Activated B cell treated with CpG ODN at 0.5 μM for 24 hours (primary cell): ENCODE results near the gene TMED7. TPM values are rescaled to one million over a fixed set of nuclear protein-coding genes. Genes with fewer than 3 reads are reported as not detected.
"Not testable (repeated sequence)": the region's sequence is repeated elsewhere in the genome, so short reads cannot be mapped to it uniquely, and the experiment has no call there.

Experiments
- ATAC-seq: fragments of 200-7000 bp; cut with Tn5 transposase; one replicate; pipeline ENCODE4 v1.10.0; 2021; ENCODE audit warnings: low read depth, mild to moderate bottlenecking, moderate library complexity
- CTCF ChIA-PET: fragments of 350-600 bp; sonication (Branson Sonifier 250); formaldehyde crosslinking; loops from one replicate; lab custom pipeline; 2021; ENCODE audit warnings: antibody characterized with exemption; lab: Charles Lee
- POLR2A ChIA-PET: fragments of 350-600 bp; sonication (Branson Sonifier 250); formaldehyde crosslinking; loops from one replicate; lab custom pipeline; 2021; ENCODE audit warnings: antibody characterized with exemption; lab: Charles Lee
- DNase-seq: peaks from one replicate; pipeline ENCODE4 v3.0.0; 2022
- H3K27ac Mint-ChIP-seq: one replicate; pipeline ENCODE4 v1.8.0; 2020; ENCODE audit warnings: mixed read lengths
- H3K27me3 Mint-ChIP-seq: one replicate; pipeline ENCODE4 v1.8.0; 2021; ENCODE audit warnings: mixed read lengths
- H3K36me3 Mint-ChIP-seq: one replicate; pipeline ENCODE4 v1.8.0; 2021; ENCODE audit warnings: low read depth, mixed read lengths
- H3K4me1 Mint-ChIP-seq: one replicate; pipeline ENCODE4 v1.8.0; 2021; ENCODE audit warnings: mixed read lengths
- H3K4me3 Mint-ChIP-seq: one replicate; pipeline ENCODE4 v1.8.0; 2020; ENCODE audit warnings: mild to moderate bottlenecking, mixed read lengths
- H3K9me3 Mint-ChIP-seq: one replicate; pipeline ENCODE4 v1.8.0; 2020; ENCODE audit warnings: mixed read lengths
- CTCF ChIP-seq: fragments of 200-600 bp; IDR thresholded peaks from one replicate; pipeline ENCODE4 v1.8.0; 2022; ENCODE audit warnings: antibody characterized with exemption, mild to moderate bottlenecking
- intact Hi-C: fragments of 100-400 bp; cut with micrococcal nuclease; formaldehyde crosslinking; loops from one replicate; pipeline ENCODE4 v1.15.1; 2024
- total RNA-seq: library from RNA; stranded (reverse); gene quantifications from 2 replicates; pipeline ENCODE4 v1.2.3, GENCODE V29; 2022

The TMED7 gene
- total RNA-seq, result 34.9 and 35.0 TPM in 2 replicates

DNA sequence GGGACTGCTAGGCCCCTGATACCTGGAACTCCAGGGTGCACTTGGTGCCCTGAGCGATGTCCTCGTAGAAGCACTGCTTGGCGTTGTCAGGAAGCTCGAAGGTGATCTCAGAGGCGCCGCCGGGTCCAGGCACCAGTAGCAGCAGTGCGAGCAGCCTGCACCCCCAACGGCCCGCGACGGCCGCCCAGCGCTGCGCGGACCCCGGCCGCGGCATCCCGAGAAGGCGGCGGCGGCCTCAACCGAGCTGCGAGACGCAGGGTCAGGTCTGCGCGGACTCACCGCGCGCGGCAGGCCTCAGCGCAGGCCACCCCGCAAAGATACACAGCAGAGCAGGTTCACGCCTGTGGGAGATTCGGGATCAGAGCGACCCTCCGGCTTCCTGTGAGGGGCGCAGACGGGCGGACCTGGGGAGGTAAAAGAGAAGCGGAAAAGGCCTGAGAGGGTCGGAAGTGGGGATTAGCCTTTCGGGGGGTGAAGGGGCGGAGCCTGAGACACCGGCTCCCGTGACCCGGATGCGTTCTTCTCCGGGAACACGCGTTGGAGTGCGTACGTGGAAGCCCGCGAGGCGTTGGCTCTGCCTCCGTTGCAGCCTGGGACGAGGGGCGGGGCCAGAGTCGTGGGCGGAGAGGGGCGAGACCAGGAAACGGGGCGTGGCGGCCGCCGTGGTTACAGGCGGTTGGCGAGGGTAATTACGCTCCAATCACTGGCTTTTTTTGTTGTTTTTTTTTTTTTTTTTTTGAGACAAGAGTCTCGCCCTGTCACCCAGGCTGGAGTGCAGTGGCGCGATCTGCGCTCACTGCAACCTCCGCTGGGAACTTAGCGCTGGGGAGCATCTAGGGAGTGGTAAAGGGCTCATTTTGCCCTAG lies at the start of gene TMED7:
TSS of gene TMED7 (minus strand) at position 458 of the 866 bp plus-strand sequence. CDS start at position 214, 244 bp downstream.
- ATAC-seq (peak; percentile 92), DNase-seq (peak; percentile 99)
- Mint-ChIP-seq H3K4me3 (no peak within 1 kb of the TSS), H3K27ac (peak within 1 kb of the TSS; percentile 93), H3K9me3 (no peaks in the 10 kb centered on the region), H3K36me3 (peaks cover 18% of the 10 kb centered on the region), H3K27me3 (no peaks in the 10 kb centered on the region), H3K4me1 (peaks cover 29% of the 10 kb centered on the region)
- ChIA-PET POLR2A (interaction anchor here (0.7 to 2.6 kb wide), 12 partner anchors 9 to 459 kb away, joined by 3 to 46 read pairs (median 4); partner anchors contain the start of genes AP3S1, ATG12 and TICAM2), CTCF (no interaction called here)
- intact Hi-C loops, result loop anchor here (1.0 to 2.0 kb wide), 11 partner anchors 8 to 459 kb away; partner anchors contain the start of genes AP3S1, ATG12, CCDC112 and COMMD10
- TF ChIP-seq CTCF, result no peak

GRCh38 chr5:115674782-115675181 lies 48.9 kb upstream of the TMED7 start:
- POLR2A ChIA-PET, H3K4me1 Mint-ChIP-seq, H3K9me3 Mint-ChIP-seq, H3K4me3 Mint-ChIP-seq, intact Hi-C loops, H3K36me3 Mint-ChIP-seq, H3K27ac Mint-ChIP-seq, CTCF ChIA-PET, ATAC-seq, DNase-seq: not testable (repeated sequence)
- H3K27me3 Mint-ChIP-seq, result peaks cover 18% of the 10 kb centered on the region

- Mint-ChIP-seq H3K4me1 (no peaks in the 10 kb centered on the region), H3K4me3 (no peak overlapping the region), H3K9me3 (peaks cover 6% of the 10 kb centered on the region), H3K27me3 (peaks cover 24% of the 10 kb centered on the region), H3K27ac (no peak overlapping the region), H3K36me3 (no peaks in the 10 kb centered on the region)
- DNase-seq (no peak), ATAC-seq (no peak)
- no peak for TF ChIP-seq CTCF
- CTCF ChIA-PET, result no interaction called here
- POLR2A ChIA-PET, result no interaction called here
- intact Hi-C loops, result no loop called here
These were observed 47.8 kb upstream of the TMED7 start for GRCh38 chr5:115673596-115673995.

DNA sequence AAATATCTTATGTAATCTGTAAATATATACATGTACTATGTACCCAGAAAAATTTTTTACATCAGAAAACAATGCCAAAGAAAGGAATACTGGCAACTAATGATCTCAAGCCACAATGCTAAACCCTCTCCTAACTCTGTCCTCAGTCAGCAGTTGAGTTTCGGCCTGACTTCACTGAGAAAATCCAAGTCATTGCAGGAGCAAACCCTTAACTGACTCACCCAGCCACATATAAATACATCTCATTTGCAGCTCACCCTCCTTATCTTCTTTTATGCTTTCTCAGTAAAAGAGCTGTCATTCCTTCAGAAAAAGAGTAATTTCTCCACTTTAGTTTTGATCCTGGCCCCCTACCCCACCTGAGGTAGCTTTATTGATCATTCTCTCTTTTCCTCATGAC lies 46.1 kb upstream of the TMED7 start:
- peaks cover 27% of the 10 kb centered on the region for H3K27me3 Mint-ChIP-seq
- TF ChIP-seq CTCF, result no peak
- intact Hi-C loops, result no loop called here
- POLR2A ChIA-PET, result no interaction called here
- H3K36me3 Mint-ChIP-seq, result no peaks in the 10 kb centered on the region
- no peak overlapping the region for H3K4me3 Mint-ChIP-seq
- no peak for DNase-seq
- H3K4me1 Mint-ChIP-seq, result no peaks in the 10 kb centered on the region
- peaks cover 14% of the 10 kb centered on the region for H3K9me3 Mint-ChIP-seq
- no peak for ATAC-seq
- H3K27ac Mint-ChIP-seq, result no peak overlapping the region
- CTCF ChIA-PET, result no interaction called here

DNA sequence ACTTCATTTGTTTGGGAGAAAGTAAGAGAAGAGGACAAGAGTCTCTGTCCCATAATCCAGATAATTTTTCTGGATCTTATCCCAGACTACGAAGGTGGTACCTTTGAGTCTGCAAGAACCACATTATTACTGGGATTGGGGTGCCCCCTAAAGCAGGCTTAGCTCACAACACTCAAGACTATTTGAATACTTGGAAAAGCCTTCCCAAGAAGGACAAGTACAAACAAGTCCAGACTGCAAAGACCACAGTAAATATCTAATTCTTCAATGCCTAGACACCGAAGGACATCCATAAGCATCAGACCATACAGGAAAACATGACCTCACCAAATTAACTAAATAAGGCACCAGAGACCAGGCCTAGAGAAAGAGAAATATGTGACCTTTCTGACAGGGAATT lies 40.2 kb upstream of the TMED7 start:
- no peaks in the 10 kb centered on the region for H3K4me1 Mint-ChIP-seq
- DNase-seq (no peak), ATAC-seq (no peak)
- ChIA-PET POLR2A (no interaction called here), CTCF (no interaction called here)
- TF ChIP-seq CTCF, result no peak
- H3K4me3 Mint-ChIP-seq, result no peak overlapping the region
- H3K36me3 Mint-ChIP-seq, result peaks cover 2% of the 10 kb centered on the region
- intact Hi-C loops, result no loop called here
- peaks cover 26% of the 10 kb centered on the region for H3K27me3 Mint-ChIP-seq
- H3K27ac Mint-ChIP-seq, result no peak overlapping the region
- peaks cover 22% of the 10 kb centered on the region for H3K9me3 Mint-ChIP-seq
